Endodermal cell (in vitro differentiated cells): ENCODE results near the gene DBI. TPM values are rescaled to one million over a fixed set of nuclear protein-coding genes. Genes with fewer than 3 reads are reported as not detected.

Source experiments
- DNase-seq: peaks from one replicate; pipeline ENCODE4 v3.0.0-alpha.2; 2017
- H3K27ac ChIP-seq: 2 replicates; pipeline ENCODE4 v1.5.1; 2013; ENCODE audit warnings: mild to moderate bottlenecking, low read depth, low read length, moderate library complexity
- H3K27me3 ChIP-seq: 2 replicates; pipeline ENCODE4 v1.6.1; 2013; ENCODE audit warnings: mild to moderate bottlenecking, low read length, moderate library complexity; ENCODE audit not compliant: insufficient read depth, control insufficient read depth, poor library complexity, severe bottlenecking
- H3K36me3 ChIP-seq: 2 replicates; pipeline ENCODE4 v1.7.0; 2013; ENCODE audit warnings: mild to moderate bottlenecking, low read length, moderate library complexity; ENCODE audit not compliant: control insufficient read depth, insufficient read depth
- H3K4me1 ChIP-seq: one replicate; pipeline ENCODE4 v1.7.0; 2013; ENCODE audit warnings: low read length; ENCODE audit not compliant: control insufficient read depth, insufficient read depth
- H3K4me3 ChIP-seq: 2 replicates; pipeline ENCODE4 v1.5.1; 2013; ENCODE audit warnings: mild to moderate bottlenecking, low read length, moderate library complexity
- H3K9ac ChIP-seq: 2 replicates; pipeline ENCODE4 v1.6.1; 2013; ENCODE audit warnings: mild to moderate bottlenecking, low read length, moderate library complexity; ENCODE audit not compliant: poor library complexity, severe bottlenecking; ENCODE audit errors: extremely low read depth
- H3K9me3 ChIP-seq: 2 replicates; pipeline ENCODE4 v1.6.1; 2013; ENCODE audit warnings: mild to moderate bottlenecking, low read length, moderate library complexity; ENCODE audit not compliant: control insufficient read depth
- H3K27ac Mint-ChIP-seq: 2 replicates; pipeline ENCODE4 v1.8.0; 2020; ENCODE audit warnings: mixed read lengths
- H3K27me3 Mint-ChIP-seq: 2 replicates; pipeline ENCODE4 v1.8.0; 2021; ENCODE audit warnings: mild to moderate bottlenecking, mixed read lengths; ENCODE audit not compliant: insufficient read depth
- H3K36me3 Mint-ChIP-seq: 2 replicates; pipeline ENCODE4 v1.8.0; 2020; ENCODE audit warnings: low read depth, mixed read lengths
- H3K4me1 Mint-ChIP-seq: 2 replicates; pipeline ENCODE4 v1.8.0; 2020; ENCODE audit warnings: mixed read lengths
- H3K4me3 Mint-ChIP-seq: 2 replicates; pipeline ENCODE4 v1.8.0; 2020; ENCODE audit warnings: mild to moderate bottlenecking, moderate library complexity, mixed read lengths
- H3K9me3 Mint-ChIP-seq: 2 replicates; pipeline ENCODE4 v1.8.0; 2020; ENCODE audit warnings: mild to moderate bottlenecking, mixed read lengths
- WGBS, 2 experiments: methylation state at CpG; one replicate each; pipeline versions ENCODE4 v1.1.5 to v1.1.7; 2013; ENCODE audit warnings: missing lambda C conversion rate in 2 of 2, mixed read lengths in 1 of 2; ENCODE audit not compliant: insufficient coverage in 1 of 2, insufficient read length in 1 of 2; 5-methylcytosine and 5-hydroxymethylcytosine counted together
- total RNA-seq, 2 donors: library from RNA; stranded (reverse); fragmentation: NEBNext Ultra II Directional in 1 of 2; extraction: Animal tissue kit (Norgen Biotek cat#: 25700) in 1 of 2; gene quantifications; 2 replicates in 1 of 2; 3 replicates in 1 of 2; pipeline ENCODE4 v1.2.1, GENCODE V29; 2021
- TF ChIP-seq, protein P1 (sequence below): fragments of 200-600 bp; sonication (generic); conservative IDR thresholded peaks from 2 replicates; pipeline ENCODE4 v1.5.0; 2021; ENCODE audit warnings: antibody characterized with exemption, mild to moderate bottlenecking

Gene DBI
- total RNA-seq, 2 donors from 2014 or later = 138 to 178 TPM

DNA sequence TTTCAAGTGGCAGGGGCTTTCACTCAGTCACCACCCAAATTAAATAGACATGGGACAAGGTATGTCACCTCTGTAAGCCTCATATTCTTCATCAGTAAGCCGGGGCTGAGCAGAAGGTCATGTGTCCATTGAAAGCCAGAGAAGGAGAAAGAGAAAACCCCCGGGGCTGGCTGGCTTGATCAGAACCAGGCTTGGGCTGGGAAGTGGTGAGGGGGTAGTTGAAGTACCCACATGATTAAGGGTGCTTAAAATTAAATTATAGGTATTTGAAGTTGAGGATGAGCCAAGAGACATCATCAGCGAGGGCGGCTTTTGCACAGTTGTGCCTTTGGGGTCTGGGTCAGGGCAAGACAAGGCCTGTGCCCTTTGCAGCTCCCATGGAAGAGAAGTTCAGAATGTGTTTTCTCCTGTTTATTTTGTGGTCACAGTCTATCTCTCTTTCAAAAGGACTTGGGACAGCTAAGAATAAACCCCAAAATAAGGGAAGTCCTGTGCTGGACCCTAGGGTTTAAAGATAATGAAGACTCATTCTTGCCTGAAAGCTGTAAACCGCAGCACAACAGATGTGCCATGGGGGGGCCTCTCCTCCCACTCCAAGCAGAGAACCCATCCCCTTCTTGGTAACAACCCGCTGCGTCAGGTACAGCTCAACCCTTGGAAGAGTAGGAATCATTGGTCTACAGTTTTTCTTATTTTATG lies 10.7 kb downstream of the DBI start:
- Histone ChIP-seq H3K4me3 (no peak overlapping the region), H3K36me3 (peaks cover 13% of the 10 kb centered on the region), H3K27ac (no peak overlapping the region), H3K9me3 (peaks cover 26% of the 10 kb centered on the region), H3K9ac (no peak overlapping the region), H3K27me3 (no peaks in the 10 kb centered on the region), H3K4me1 (peaks cover 12% of the 10 kb centered on the region)
- TF ChIP-seq, protein P1, sequence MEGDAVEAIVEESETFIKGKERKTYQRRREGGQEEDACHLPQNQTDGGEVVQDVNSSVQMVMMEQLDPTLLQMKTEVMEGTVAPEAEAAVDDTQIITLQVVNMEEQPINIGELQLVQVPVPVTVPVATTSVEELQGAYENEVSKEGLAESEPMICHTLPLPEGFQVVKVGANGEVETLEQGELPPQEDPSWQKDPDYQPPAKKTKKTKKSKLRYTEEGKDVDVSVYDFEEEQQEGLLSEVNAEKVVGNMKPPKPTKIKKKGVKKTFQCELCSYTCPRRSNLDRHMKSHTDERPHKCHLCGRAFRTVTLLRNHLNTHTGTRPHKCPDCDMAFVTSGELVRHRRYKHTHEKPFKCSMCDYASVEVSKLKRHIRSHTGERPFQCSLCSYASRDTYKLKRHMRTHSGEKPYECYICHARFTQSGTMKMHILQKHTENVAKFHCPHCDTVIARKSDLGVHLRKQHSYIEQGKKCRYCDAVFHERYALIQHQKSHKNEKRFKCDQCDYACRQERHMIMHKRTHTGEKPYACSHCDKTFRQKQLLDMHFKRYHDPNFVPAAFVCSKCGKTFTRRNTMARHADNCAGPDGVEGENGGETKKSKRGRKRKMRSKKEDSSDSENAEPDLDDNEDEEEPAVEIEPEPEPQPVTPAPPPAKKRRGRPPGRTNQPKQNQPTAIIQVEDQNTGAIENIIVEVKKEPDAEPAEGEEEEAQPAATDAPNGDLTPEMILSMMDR = no peak
- peak; percentile 32 for DNase-seq
- Mint-ChIP-seq H3K4me1 (peaks cover 44% of the 10 kb centered on the region), H3K4me3 (no peak overlapping the region), H3K9me3 (peaks cover 34% of the 10 kb centered on the region), H3K27ac (no peak overlapping the region), H3K27me3 (no peaks in the 10 kb centered on the region), H3K36me3 (peaks cover 31% of the 10 kb centered on the region)
- 95 to 96% methylated on average over 3 to 7 of the region's 7 CpGs for WGBS, 2 experiments

DNA sequence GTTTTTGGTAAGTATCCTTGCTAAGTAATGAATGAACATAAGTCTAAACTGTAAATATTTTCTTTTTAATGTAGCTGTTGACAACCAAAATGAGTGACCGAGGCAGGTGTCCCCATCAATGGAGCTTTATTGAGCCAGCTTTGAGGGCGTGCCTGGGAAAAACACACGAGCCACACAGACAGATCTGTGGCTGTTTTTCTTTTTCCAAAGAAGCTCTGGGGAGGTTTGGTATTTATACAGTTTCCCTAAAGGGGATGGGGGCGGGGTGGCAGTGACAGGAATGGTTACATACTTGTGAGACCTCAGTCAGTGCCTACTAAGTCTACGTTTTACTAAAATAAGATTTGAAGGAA lies 11.2 kb downstream of the DBI start:
- Mint-ChIP-seq H3K36me3 (peaks cover 26% of the 10 kb centered on the region), H3K27me3 (no peaks in the 10 kb centered on the region), H3K4me1 (peaks cover 44% of the 10 kb centered on the region), H3K4me3 (no peak overlapping the region), H3K9me3 (peaks cover 29% of the 10 kb centered on the region), H3K27ac (no peak overlapping the region)
- H3K4me3 ChIP-seq = no peak overlapping the region
- H3K9me3 ChIP-seq = peaks cover 21% of the 10 kb centered on the region
- no peak overlapping the region for H3K27ac ChIP-seq
- H3K4me1 ChIP-seq = peaks cover 12% of the 10 kb centered on the region
- H3K9ac ChIP-seq = no peak overlapping the region
- 78 to 85% methylated on average over 5 of the region's 5 CpGs for WGBS, 2 experiments
- no peaks in the 10 kb centered on the region for H3K27me3 ChIP-seq
- DNase-seq = peak; percentile 50
- TF ChIP-seq, protein P1 = no peak
- H3K36me3 ChIP-seq = peaks cover 7% of the 10 kb centered on the region

DNA sequence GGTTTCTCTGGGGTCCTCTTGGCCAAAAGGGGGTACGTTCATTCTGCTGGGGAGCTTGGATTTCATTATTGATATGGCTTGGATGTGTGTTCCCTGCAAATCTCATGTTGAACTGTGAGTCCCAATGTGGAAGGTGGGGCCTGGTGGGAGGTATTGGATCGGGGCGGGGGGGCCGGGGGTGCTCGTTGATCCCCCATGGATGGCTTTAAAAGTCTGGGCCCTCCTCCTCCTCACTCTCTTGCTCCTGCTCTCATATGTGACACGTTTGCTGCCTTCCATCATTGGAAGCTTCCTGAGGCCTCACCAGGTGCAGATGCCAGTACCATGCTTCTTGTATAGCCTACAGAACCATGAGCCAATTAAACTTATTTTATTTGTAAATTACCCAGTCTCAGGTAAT lies 11.8 kb downstream of the DBI start:
- Histone ChIP-seq H3K4me3 (no peak overlapping the region), H3K36me3 (peaks cover 2% of the 10 kb centered on the region), H3K9me3 (peaks cover 15% of the 10 kb centered on the region), H3K27ac (no peak overlapping the region), H3K27me3 (no peaks in the 10 kb centered on the region), H3K9ac (no peak overlapping the region), H3K4me1 (peaks cover 12% of the 10 kb centered on the region)
- Mint-ChIP-seq H3K9me3 (peaks cover 23% of the 10 kb centered on the region), H3K27ac (no peak overlapping the region), H3K36me3 (peaks cover 20% of the 10 kb centered on the region), H3K27me3 (no peaks in the 10 kb centered on the region), H3K4me3 (no peak overlapping the region), H3K4me1 (peaks cover 44% of the 10 kb centered on the region)
- DNase-seq = peak; percentile 32
- TF ChIP-seq, protein P1 = no peak
- WGBS, 2 experiments = 90 to 93% methylated on average over 3 to 6 of the region's 6 CpGs
